WTC11 (cell line): ENCODE data around the gene CALN1. TPM values are rescaled to one million over a fixed set of nuclear protein-coding genes. Genes with fewer than 3 reads are reported as not detected.

Experiments used
- ATF1 ChIP-seq: sonication (generic); formaldehyde crosslinking; IDR thresholded peaks from 2 replicates; pipeline ENCODE4 v1.8.1; 2023; ENCODE audit warnings: mild to moderate bottlenecking, moderate library complexity, missing genetic modification reagents
- CBFB ChIP-seq: sonication (generic); formaldehyde crosslinking; IDR thresholded peaks from 2 replicates; pipeline ENCODE4 v1.8.1; 2022; ENCODE audit warnings: mild to moderate bottlenecking, low read depth, missing genetic modification reagents
- CREB1 ChIP-seq: sonication (generic); formaldehyde crosslinking; IDR thresholded peaks from 2 replicates; pipeline ENCODE4 v1.8.0; 2023; ENCODE audit warnings: mild to moderate bottlenecking, missing genetic modification reagents
- EMX1 ChIP-seq: fragments of 250-450 bp; sonication (Bioruptor Pico); IDR thresholded peaks from 2 replicates; pipeline ENCODE4 v1.8.0; 2021; ENCODE audit warnings: mild to moderate bottlenecking
- ETV6 ChIP-seq: sonication (generic); formaldehyde crosslinking; IDR thresholded peaks from 2 replicates; pipeline ENCODE4 v1.8.1; 2022; ENCODE audit warnings: mild to moderate bottlenecking, missing genetic modification reagents
- FOXJ3 ChIP-seq: sonication (generic); formaldehyde crosslinking; IDR thresholded peaks from 2 replicates; pipeline ENCODE4 v1.9.0; 2021; ENCODE audit warnings: missing genetic modification reagents, mild to moderate bottlenecking, borderline replicate concordance
- GRHL2 ChIP-seq: fragments of 250-450 bp; sonication (Bioruptor Pico); IDR thresholded peaks from 2 replicates; pipeline ENCODE4 v1.8.0; 2022; ENCODE audit warnings: mild to moderate bottlenecking, moderate library complexity; ENCODE audit not compliant: insufficient replicate concordance, severe bottlenecking
- JUN ChIP-seq: sonication (generic); formaldehyde crosslinking; IDR thresholded peaks from 2 replicates; pipeline ENCODE4 v1.8.0; 2023; ENCODE audit warnings: mild to moderate bottlenecking, missing genetic modification reagents
- MXD4 ChIP-seq: fragments of 250-450 bp; sonication (Bioruptor Pico); IDR thresholded peaks from 2 replicates; pipeline ENCODE4 v1.8.0; 2021; ENCODE audit warnings: mild to moderate bottlenecking, moderate library complexity, borderline replicate concordance
- NFYB ChIP-seq: sonication (generic); formaldehyde crosslinking; conservative IDR thresholded peaks from 2 replicates; pipeline ENCODE4 v1.8.0; 2022; ENCODE audit warnings: low read depth, missing genetic modification reagents
- NR1H2 ChIP-seq: sonication (generic); formaldehyde crosslinking; IDR thresholded peaks from 2 replicates; pipeline ENCODE4 v1.9.0; 2021; ENCODE audit warnings: mild to moderate bottlenecking, moderate library complexity, missing genetic modification reagents
- NR2C2 ChIP-seq: sonication (generic); formaldehyde crosslinking; IDR thresholded peaks from 2 replicates; pipeline ENCODE4 v1.8.0; 2022; ENCODE audit warnings: mild to moderate bottlenecking, missing genetic modification reagents
- RORB ChIP-seq: fragments of 250-450 bp; sonication (Bioruptor Pico); IDR thresholded peaks from 2 replicates; pipeline ENCODE4 v1.9.0; 2021; ENCODE audit warnings: mild to moderate bottlenecking
- SOX15 ChIP-seq: fragments of 250-450 bp; sonication (Bioruptor Pico); IDR thresholded peaks from 2 replicates; pipeline ENCODE4 v1.9.0; 2021; ENCODE audit warnings: mild to moderate bottlenecking
- TEAD4 ChIP-seq: sonication (generic); formaldehyde crosslinking; IDR thresholded peaks from 2 replicates; pipeline ENCODE4 v1.8.0; 2022; ENCODE audit warnings: mild to moderate bottlenecking, missing genetic modification reagents
- ZNF232 ChIP-seq: sonication (generic); formaldehyde crosslinking; IDR thresholded peaks from 2 replicates; pipeline ENCODE4 v1.8.0; 2022; ENCODE audit warnings: mild to moderate bottlenecking, missing genetic modification reagents
- ZNF396 ChIP-seq: fragments of 250-450 bp; sonication (Bioruptor Pico); IDR thresholded peaks from 2 replicates; pipeline ENCODE4 v1.8.0; 2021; ENCODE audit warnings: mild to moderate bottlenecking, moderate library complexity, borderline replicate concordance
- ZNF416 ChIP-seq: fragments of 250-450 bp; sonication (Bioruptor Pico); IDR thresholded peaks from 2 replicates; pipeline ENCODE4 v1.9.0; 2021; ENCODE audit warnings: mild to moderate bottlenecking, inconsistent platforms
- ZNF671 ChIP-seq: fragments of 250-450 bp; sonication (Bioruptor Pico); IDR thresholded peaks from 2 replicates; pipeline ENCODE4 v1.8.0; 2021; ENCODE audit warnings: mild to moderate bottlenecking
- total RNA-seq: library from RNA; stranded (reverse); gene quantifications from 3 replicates; pipeline ENCODE4 v1.2.3, GENCODE V29; 2021
- TF ChIP-seq, protein P1 (sequence below): sonication (generic); formaldehyde crosslinking; IDR thresholded peaks from 2 replicates; pipeline ENCODE4 v1.8.1; 2023; ENCODE audit warnings: mild to moderate bottlenecking, moderate library complexity, missing genetic modification reagents
- TF ChIP-seq, protein P2 (sequence below): sonication (generic); formaldehyde crosslinking; IDR thresholded peaks from 2 replicates; pipeline ENCODE4 v1.8.1; 2023; ENCODE audit warnings: mild to moderate bottlenecking, missing genetic modification reagents, borderline replicate concordance
- TF ChIP-seq, protein P3 (sequence below): sonication (generic); formaldehyde crosslinking; IDR thresholded peaks from 2 replicates; pipeline ENCODE4 v1.8.1; 2022; ENCODE audit warnings: missing genetic modification reagents, borderline replicate concordance
- TF ChIP-seq, protein P4 (sequence below): sonication (generic); formaldehyde crosslinking; IDR thresholded peaks from 2 replicates; pipeline ENCODE4 v1.8.0; 2022; ENCODE audit warnings: mild to moderate bottlenecking, missing genetic modification reagents
- TF ChIP-seq, protein P5 (sequence below): sonication (generic); formaldehyde crosslinking; IDR thresholded peaks from 2 replicates; pipeline ENCODE4 v1.8.1; 2022; ENCODE audit warnings: mild to moderate bottlenecking, moderate library complexity, missing genetic modification reagents
- TF ChIP-seq, protein P6 (sequence below): sonication (generic); formaldehyde crosslinking; IDR thresholded peaks from 2 replicates; pipeline ENCODE4 v1.8.1; 2023; ENCODE audit warnings: mild to moderate bottlenecking, missing genetic modification reagents
- TF ChIP-seq, protein P7 (sequence below): sonication (generic); formaldehyde crosslinking; IDR thresholded peaks from 2 replicates; pipeline ENCODE4 v1.8.0; 2023; ENCODE audit warnings: mild to moderate bottlenecking, missing genetic modification reagents
- TF ChIP-seq, protein P8 (sequence below): fragments of 250-450 bp; sonication (Bioruptor Pico); IDR thresholded peaks from 2 replicates; pipeline ENCODE4 v1.9.0; 2021; ENCODE audit warnings: mild to moderate bottlenecking

The CALN1 gene
- total RNA-seq, 1 experiment from 2014 or later, result 10.5 TPM

DNA sequence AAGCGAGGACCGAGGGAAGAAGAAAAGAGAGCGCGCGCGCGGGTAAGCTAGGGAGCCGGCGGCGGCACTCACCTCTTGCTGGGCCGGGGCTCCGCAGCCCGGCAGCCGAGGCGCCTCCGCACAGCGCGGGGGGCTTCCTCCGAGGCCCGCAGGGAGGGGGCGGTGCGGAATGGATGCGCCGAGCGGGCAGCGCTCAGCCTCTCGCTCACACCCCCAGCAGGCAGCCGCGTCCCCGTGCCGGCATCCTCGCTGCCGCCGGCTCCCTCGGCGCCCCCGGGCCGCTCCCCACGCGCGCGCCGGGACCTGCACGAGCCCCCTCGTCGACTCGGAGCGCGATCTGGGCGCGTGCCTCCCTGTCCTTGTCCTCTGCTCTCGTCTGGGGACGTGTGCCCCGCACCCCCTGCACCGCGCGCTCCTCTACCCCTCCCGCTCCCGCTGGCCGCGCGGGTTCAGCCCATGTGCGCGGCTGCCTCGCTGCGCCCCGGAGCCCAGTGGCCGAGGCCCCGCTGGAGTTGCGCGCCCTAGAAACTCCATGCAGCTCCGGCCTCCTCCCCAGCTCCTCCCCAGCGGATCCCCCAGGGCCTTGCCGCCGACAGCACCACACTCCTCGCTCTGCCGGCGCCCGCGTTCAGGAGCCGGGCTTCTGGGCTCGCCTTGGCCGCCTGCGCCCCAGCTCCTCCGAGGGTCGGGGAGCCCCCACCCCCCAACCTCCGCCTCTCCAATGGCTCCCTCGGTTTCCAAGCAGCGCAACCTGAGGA, 75.3 kb downstream of the CALN1 start (continued):
- TF ChIP-seq SOX15, result no peak
- TF ChIP-seq ETV6 (CRISPR knock-in tag), result peak; percentile 47; the same call in 1 of the 2 replicates
- TF ChIP-seq, protein P1, sequence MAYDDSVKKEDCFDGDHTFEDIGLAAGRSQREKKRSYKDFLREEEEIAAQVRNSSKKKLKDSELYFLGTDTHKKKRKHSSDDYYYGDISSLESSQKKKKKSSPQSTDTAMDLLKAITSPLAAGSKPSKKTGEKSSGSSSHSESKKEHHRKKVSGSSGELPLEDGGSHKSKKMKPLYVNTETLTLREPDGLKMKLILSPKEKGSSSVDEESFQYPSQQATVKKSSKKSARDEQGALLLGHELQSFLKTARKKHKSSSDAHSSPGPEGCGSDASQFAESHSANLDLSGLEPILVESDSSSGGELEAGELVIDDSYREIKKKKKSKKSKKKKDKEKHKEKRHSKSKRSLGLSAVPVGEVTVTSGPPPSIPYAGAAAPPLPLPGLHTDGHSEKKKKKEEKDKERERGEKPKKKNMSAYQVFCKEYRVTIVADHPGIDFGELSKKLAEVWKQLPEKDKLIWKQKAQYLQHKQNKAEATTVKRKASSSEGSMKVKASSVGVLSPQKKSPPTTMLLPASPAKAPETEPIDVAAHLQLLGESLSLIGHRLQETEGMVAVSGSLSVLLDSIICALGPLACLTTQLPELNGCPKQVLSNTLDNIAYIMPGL (CRISPR knock-in tag), result no peak; the same call in 1 of the 2 replicates
- TF ChIP-seq CREB1 (CRISPR knock-in tag), result 0 out of 2 replicates have a peak, but pooled peaks have one; percentile 10
- TF ChIP-seq CBFB (CRISPR knock-in tag), result no peak
- no peak for TF ChIP-seq ZNF671 (CRISPR knock-in tag)
- TF ChIP-seq GRHL2 (CRISPR knock-in tag), result no peak
- TF ChIP-seq FOXJ3, result no peak
- TF ChIP-seq ZNF416 (CRISPR knock-in tag), result peak; percentile 19; the same call in 1 of the 2 replicates
- no peak for TF ChIP-seq NFYB (CRISPR knock-in tag)
- TF ChIP-seq, protein P2, sequence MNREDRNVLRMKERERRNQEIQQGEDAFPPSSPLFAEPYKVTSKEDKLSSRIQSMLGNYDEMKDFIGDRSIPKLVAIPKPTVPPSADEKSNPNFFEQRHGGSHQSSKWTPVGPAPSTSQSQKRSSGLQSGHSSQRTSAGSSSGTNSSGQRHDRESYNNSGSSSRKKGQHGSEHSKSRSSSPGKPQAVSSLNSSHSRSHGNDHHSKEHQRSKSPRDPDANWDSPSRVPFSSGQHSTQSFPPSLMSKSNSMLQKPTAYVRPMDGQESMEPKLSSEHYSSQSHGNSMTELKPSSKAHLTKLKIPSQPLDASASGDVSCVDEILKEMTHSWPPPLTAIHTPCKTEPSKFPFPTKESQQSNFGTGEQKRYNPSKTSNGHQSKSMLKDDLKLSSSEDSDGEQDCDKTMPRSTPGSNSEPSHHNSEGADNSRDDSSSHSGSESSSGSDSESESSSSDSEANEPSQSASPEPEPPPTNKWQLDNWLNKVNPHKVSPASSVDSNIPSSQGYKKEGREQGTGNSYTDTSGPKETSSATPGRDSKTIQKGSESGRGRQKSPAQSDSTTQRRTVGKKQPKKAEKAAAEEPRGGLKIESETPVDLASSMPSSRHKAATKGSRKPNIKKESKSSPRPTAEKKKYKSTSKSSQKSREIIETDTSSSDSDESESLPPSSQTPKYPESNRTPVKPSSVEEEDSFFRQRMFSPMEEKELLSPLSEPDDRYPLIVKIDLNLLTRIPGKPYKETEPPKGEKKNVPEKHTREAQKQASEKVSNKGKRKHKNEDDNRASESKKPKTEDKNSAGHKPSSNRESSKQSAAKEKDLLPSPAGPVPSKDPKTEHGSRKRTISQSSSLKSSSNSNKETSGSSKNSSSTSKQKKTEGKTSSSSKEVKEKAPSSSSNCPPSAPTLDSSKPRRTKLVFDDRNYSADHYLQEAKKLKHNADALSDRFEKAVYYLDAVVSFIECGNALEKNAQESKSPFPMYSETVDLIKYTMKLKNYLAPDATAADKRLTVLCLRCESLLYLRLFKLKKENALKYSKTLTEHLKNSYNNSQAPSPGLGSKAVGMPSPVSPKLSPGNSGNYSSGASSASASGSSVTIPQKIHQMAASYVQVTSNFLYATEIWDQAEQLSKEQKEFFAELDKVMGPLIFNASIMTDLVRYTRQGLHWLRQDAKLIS (CRISPR knock-in tag), result no peak
- TF ChIP-seq TEAD4, result no peak
- TF ChIP-seq NR1H2 (CRISPR knock-in tag), result no peak
- TF ChIP-seq, protein P3, sequence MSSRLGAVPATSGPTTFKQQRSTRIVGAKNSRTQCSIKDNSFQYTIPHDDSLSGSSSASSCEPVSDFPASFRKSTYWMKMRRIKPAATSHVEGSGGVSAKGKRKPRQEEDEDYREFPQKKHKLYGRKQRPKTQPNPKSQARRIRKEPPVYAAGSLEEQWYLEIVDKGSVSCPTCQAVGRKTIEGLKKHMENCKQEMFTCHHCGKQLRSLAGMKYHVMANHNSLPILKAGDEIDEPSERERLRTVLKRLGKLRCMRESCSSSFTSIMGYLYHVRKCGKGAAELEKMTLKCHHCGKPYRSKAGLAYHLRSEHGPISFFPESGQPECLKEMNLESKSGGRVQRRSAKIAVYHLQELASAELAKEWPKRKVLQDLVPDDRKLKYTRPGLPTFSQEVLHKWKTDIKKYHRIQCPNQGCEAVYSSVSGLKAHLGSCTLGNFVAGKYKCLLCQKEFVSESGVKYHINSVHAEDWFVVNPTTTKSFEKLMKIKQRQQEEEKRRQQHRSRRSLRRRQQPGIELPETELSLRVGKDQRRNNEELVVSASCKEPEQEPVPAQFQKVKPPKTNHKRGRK, result no peak
- TF ChIP-seq ZNF232 (CRISPR knock-in tag), result peak; percentile 58; the same call in 1 of the 2 replicates
- no peak for TF ChIP-seq EMX1 (CRISPR knock-in tag)
- no peak for TF ChIP-seq NR2C2
- 0 out of 2 replicates have a peak, but pooled peaks have one; percentile 24 for TF ChIP-seq ATF1 (CRISPR knock-in tag)
- TF ChIP-seq, protein P4, sequence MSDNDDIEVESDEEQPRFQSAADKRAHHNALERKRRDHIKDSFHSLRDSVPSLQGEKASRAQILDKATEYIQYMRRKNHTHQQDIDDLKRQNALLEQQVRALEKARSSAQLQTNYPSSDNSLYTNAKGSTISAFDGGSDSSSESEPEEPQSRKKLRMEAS (CRISPR knock-in tag), result peak; percentile 63; the same call in 1 of the 2 replicates
- TF ChIP-seq, protein P5, sequence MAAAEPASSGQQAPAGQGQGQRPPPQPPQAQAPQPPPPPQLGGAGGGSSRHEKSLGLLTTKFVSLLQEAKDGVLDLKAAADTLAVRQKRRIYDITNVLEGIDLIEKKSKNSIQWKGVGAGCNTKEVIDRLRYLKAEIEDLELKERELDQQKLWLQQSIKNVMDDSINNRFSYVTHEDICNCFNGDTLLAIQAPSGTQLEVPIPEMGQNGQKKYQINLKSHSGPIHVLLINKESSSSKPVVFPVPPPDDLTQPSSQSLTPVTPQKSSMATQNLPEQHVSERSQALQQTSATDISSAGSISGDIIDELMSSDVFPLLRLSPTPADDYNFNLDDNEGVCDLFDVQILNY, result 0 out of 2 replicates have a peak, but pooled peaks have one; percentile 65
- TF ChIP-seq, protein P6, sequence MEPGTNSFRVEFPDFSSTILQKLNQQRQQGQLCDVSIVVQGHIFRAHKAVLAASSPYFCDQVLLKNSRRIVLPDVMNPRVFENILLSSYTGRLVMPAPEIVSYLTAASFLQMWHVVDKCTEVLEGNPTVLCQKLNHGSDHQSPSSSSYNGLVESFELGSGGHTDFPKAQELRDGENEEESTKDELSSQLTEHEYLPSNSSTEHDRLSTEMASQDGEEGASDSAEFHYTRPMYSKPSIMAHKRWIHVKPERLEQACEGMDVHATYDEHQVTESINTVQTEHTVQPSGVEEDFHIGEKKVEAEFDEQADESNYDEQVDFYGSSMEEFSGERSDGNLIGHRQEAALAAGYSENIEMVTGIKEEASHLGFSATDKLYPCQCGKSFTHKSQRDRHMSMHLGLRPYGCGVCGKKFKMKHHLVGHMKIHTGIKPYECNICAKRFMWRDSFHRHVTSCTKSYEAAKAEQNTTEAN (CRISPR knock-in tag), result peak; percentile 92; the same call in 1 of the 2 replicates
- TF ChIP-seq, protein P7, sequence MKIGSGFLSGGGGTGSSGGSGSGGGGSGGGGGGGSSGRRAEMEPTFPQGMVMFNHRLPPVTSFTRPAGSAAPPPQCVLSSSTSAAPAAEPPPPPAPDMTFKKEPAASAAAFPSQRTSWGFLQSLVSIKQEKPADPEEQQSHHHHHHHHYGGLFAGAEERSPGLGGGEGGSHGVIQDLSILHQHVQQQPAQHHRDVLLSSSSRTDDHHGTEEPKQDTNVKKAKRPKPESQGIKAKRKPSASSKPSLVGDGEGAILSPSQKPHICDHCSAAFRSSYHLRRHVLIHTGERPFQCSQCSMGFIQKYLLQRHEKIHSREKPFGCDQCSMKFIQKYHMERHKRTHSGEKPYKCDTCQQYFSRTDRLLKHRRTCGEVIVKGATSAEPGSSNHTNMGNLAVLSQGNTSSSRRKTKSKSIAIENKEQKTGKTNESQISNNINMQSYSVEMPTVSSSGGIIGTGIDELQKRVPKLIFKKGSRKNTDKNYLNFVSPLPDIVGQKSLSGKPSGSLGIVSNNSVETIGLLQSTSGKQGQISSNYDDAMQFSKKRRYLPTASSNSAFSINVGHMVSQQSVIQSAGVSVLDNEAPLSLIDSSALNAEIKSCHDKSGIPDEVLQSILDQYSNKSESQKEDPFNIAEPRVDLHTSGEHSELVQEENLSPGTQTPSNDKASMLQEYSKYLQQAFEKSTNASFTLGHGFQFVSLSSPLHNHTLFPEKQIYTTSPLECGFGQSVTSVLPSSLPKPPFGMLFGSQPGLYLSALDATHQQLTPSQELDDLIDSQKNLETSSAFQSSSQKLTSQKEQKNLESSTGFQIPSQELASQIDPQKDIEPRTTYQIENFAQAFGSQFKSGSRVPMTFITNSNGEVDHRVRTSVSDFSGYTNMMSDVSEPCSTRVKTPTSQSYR (CRISPR knock-in tag), result no peak
- TF ChIP-seq RORB (CRISPR knock-in tag), result no peak
- TF ChIP-seq, protein P8, sequence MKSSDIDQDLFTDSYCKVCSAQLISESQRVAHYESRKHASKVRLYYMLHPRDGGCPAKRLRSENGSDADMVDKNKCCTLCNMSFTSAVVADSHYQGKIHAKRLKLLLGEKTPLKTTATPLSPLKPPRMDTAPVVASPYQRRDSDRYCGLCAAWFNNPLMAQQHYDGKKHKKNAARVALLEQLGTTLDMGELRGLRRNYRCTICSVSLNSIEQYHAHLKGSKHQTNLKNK (CRISPR knock-in tag), result no peak
- no peak for TF ChIP-seq MXD4 (CRISPR knock-in tag)
- peak; percentile 82 for TF ChIP-seq JUN (CRISPR knock-in tag)
- TF ChIP-seq ZNF396 (CRISPR knock-in tag), result no peak
